ENCODE results near the gene PPP2R2C.

The PPP2R2C gene

DNA sequence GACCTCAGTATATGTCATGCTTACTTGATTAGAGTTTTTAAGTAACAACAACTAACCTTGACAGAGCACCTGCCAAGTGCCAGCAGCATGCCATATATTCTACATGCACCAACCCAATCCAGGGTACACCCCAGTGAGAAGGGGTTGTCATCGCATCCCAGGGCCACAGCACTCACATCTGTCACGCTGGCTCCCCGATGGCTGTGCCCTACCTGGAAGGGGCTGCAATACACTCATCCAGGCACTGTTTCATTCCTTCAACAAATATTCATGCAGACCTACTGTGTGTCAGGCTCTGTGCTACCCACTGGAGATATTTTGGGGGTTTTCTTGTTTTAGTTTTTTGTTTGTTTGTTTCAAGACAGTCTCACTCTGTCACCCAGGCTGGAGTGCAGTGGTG, 49.5 kb downstream of the PPP2R2C start:
- Histone ChIP-seq H3K27ac (replicated peaks) (no peak overlapping the region), H3K27me3 (ENCODE audit: insufficient read depth, poor library complexity, severe bottlenecking) (no peaks in the 10 kb centered on the region)
- no peak for DNase-seq (ENCODE audit: low read depth in 1 of 2, low spot score in 1 of 2)

DNA sequence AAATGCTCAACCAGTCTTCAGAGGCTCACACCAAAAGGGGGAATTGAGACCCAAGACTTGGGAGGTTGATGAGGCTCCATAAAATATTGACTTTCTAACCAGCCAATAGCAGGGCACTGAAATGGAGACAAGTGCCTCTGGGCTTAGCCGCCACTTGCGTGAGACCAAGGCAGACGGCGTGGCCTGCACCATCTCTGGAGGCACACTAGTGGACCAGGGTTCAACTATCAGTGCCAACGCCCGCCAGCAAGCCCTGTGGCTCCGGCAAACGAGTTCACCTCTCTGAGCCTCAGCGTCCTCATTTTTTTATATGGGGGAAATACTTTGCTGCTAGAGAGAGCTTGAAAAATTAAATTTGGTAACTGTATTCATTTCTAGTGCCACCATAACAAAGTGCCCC, 50.3 kb downstream of the PPP2R2C start:
- Histone ChIP-seq H3K27me3 (ENCODE audit: insufficient read depth, poor library complexity, severe bottlenecking) (no peaks in the 10 kb centered on the region), H3K27ac (replicated peaks) (no peak overlapping the region), H3K4me3 (replicated peaks; ENCODE audit: insufficient read depth, low read length) (no peak overlapping the region)
- TF ChIP-seq, protein P1, sequence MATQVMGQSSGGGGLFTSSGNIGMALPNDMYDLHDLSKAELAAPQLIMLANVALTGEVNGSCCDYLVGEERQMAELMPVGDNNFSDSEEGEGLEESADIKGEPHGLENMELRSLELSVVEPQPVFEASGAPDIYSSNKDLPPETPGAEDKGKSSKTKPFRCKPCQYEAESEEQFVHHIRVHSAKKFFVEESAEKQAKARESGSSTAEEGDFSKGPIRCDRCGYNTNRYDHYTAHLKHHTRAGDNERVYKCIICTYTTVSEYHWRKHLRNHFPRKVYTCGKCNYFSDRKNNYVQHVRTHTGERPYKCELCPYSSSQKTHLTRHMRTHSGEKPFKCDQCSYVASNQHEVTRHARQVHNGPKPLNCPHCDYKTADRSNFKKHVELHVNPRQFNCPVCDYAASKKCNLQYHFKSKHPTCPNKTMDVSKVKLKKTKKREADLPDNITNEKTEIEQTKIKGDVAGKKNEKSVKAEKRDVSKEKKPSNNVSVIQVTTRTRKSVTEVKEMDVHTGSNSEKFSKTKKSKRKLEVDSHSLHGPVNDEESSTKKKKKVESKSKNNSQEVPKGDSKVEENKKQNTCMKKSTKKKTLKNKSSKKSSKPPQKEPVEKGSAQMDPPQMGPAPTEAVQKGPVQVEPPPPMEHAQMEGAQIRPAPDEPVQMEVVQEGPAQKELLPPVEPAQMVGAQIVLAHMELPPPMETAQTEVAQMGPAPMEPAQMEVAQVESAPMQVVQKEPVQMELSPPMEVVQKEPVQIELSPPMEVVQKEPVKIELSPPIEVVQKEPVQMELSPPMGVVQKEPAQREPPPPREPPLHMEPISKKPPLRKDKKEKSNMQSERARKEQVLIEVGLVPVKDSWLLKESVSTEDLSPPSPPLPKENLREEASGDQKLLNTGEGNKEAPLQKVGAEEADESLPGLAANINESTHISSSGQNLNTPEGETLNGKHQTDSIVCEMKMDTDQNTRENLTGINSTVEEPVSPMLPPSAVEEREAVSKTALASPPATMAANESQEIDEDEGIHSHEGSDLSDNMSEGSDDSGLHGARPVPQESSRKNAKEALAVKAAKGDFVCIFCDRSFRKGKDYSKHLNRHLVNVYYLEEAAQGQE (IDR thresholded peaks at IDR 0.05; ENCODE audit: insufficient replicate concordance, low read depth), result no peak
- no peak for TF ChIP-seq POLR2AphosphoS5 (IDR thresholded peaks at IDR 0.05; ENCODE audit: low read depth)
- TF ChIP-seq GABPA (IDR thresholded peaks at IDR 0.05; ENCODE audit: low read depth), result no peak
- TF ChIP-seq, protein P2, sequence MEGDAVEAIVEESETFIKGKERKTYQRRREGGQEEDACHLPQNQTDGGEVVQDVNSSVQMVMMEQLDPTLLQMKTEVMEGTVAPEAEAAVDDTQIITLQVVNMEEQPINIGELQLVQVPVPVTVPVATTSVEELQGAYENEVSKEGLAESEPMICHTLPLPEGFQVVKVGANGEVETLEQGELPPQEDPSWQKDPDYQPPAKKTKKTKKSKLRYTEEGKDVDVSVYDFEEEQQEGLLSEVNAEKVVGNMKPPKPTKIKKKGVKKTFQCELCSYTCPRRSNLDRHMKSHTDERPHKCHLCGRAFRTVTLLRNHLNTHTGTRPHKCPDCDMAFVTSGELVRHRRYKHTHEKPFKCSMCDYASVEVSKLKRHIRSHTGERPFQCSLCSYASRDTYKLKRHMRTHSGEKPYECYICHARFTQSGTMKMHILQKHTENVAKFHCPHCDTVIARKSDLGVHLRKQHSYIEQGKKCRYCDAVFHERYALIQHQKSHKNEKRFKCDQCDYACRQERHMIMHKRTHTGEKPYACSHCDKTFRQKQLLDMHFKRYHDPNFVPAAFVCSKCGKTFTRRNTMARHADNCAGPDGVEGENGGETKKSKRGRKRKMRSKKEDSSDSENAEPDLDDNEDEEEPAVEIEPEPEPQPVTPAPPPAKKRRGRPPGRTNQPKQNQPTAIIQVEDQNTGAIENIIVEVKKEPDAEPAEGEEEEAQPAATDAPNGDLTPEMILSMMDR (IDR thresholded peaks at IDR 0.05; ENCODE audit: insufficient read depth, low read length), result no peak
- TF ChIP-seq SPI1 (IDR thresholded peaks at IDR 0.05; ENCODE audit: borderline replicate concordance, low read depth), result no peak
- DNase-seq (ENCODE audit: low read depth in 1 of 2, low spot score in 1 of 2), result no peak

More for the DNA sequence above, 49.5 kb downstream of the PPP2R2C start:
- no peak for TF ChIP-seq SPI1 (IDR thresholded peaks at IDR 0.05; ENCODE audit: borderline replicate concordance, low read depth)
- TF ChIP-seq, protein P2 (IDR thresholded peaks at IDR 0.05; ENCODE audit: insufficient read depth, low read length), result no peak
- TF ChIP-seq POLR2AphosphoS5 (IDR thresholded peaks at IDR 0.05; ENCODE audit: low read depth), result no peak
- TF ChIP-seq, protein P1 (IDR thresholded peaks at IDR 0.05; ENCODE audit: insufficient replicate concordance, low read depth), result no peak
- no peak for TF ChIP-seq GABPA (IDR thresholded peaks at IDR 0.05; ENCODE audit: low read depth)
- no peak overlapping the region for H3K4me3 ChIP-seq (replicated peaks; ENCODE audit: insufficient read depth, low read length)

DNA sequence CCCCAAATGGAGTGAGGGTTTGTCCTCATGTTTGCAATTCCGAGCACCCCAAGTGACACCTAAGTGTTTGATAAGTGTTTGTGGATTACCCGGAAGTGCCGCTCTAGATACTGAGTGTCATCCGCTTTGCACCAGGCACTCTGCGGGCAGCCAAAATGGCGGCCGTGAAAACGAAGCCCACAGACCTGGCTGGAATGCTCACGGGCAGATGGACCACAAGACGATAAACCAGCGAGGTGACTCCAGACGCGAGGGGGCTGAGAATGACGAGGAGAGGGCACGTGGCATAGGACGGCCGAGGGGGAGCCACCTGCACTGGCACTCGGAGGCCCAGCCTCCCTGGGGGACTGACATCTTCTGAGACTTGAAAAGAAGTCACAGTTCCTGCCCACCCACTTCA, 51.0 kb downstream of the PPP2R2C start:
- H3K27me3 ChIP-seq (ENCODE audit: insufficient read depth, poor library complexity, severe bottlenecking), result no peaks in the 10 kb centered on the region
- H3K27ac ChIP-seq (replicated peaks), result no peak overlapping the region
- TF ChIP-seq, protein P1 (IDR thresholded peaks at IDR 0.05; ENCODE audit: insufficient replicate concordance, low read depth), result no peak
- TF ChIP-seq POLR2AphosphoS5 (IDR thresholded peaks at IDR 0.05; ENCODE audit: low read depth) (no peak), SPI1 (IDR thresholded peaks at IDR 0.05; ENCODE audit: borderline replicate concordance, low read depth) (no peak), GABPA (IDR thresholded peaks at IDR 0.05; ENCODE audit: low read depth) (no peak)
- TF ChIP-seq, protein P2 (IDR thresholded peaks at IDR 0.05; ENCODE audit: insufficient read depth, low read length), result no peak
- no peak for DNase-seq (ENCODE audit: low read depth in 1 of 2, low spot score in 1 of 2)
- no peak overlapping the region for H3K4me3 ChIP-seq (replicated peaks; ENCODE audit: insufficient read depth, low read length)

Measured in HL-60 (cell line).